ENCODE measurements around the gene DCTD.
"Not testable (repeated sequence)": the region's sequence is repeated elsewhere in the genome, so short reads cannot be mapped to it uniquely, and the experiment has no call there.

DCTD gene

DNA sequence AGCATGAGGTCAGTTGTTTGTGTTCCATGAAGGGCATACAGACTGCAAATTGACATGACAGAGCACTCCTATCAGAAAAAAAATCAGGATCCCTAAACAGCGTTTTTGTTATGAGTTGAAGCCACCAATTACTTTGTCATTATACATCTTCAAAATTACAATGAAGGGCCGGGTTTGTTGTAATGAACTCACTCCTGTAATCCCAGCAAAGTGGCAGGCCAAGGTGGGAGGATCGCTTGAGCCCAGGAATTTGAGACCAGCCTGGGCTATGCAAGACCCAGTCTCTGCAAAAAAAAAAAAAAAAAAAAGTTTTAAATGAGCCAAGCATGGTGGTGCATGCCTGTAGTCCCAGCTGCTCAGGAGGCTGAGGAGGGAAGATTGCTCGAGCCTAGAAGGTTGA lies 3.5 kb upstream of the DCTD start:
- DNase-seq: no peak

DNA sequence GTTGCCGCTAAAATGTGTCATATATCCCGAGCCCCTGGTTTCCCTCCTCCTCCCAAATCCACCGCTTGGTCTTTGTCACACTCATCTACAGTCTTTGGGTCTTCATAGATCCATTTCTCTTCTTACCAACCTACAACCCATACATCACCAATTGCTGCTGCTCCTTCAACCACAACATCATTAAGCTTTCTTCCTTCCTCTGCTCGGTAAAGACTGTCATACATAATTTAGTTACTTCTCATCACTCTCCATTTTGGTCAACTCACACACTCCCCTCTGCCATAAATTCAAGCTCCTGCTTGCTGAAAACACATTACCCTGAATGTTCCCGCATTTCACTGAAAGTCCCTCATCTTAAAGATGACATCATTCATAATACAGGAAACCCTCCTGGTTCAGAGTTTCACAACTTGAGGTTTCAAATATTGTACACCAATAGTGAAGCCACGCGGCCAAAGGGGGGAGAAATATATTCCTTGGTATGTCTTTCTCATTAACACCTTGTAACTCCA lies 1.7 kb upstream of the DCTD start:
- DNase-seq: no peak

DNA sequence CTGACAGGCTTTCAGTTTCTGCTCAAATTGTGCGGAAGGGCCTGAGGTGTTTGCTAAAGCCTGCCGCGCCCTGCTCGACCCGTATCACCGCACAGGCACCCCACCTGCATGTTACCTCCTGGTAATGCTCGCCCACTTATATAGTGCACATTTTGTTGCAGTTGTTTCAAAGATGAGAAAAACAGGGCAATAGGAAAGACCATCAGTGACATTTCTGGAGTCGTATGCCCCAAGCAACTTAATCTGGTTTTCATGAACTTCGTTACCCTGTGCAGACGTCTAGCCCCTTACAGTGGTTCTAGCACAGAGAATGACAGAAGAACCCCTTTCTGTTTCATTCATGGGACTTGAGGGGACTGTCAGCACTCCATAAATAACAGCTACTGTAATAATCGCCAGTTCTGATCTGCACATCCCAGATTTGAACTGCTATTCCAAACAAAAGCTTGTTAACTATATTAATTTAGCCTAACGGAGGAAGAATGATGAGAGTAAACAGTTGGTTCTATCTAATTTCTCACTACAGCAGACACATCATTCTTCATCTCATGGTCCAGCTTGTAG lies 940 bp upstream of the DCTD start:
- DNase-seq: peak in 1 of 2 experiments; percentile 19

DNA sequence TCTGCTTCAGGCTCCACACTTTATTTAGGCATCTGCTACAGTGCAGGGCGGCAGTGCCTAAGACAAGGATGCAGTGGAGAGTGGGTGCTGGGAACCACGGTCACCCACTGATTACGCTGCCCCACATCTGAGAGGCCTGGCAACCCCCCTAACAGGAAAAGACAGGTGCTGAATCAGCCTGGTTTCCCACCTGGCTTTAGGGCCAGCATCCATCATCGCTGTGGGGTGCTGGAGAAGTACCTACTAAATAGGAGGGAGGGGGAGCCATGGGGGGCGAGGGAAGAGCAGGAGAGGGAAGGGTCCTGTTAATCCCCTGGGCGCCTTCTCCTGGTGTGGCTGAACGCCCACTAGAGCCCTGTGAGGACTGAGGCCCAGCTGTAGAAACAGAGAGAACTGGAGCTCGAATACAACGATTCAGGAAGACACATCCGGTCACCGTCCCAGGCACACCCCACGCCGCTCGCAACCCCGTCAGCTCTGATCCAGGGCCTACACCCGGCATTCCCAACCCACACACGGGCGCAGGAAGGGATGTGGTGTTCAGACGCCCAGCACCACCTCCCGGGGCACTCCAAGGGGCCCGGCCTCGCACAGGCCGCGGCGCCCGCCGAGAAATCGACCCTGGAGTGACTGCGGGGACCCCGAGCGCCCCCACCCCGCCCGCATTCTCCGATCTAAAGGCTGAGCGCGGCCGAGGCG lies 554 bp downstream of the DCTD start:
- peak in 1 of 2 experiments; percentile 23 for DNase-seq

DNA sequence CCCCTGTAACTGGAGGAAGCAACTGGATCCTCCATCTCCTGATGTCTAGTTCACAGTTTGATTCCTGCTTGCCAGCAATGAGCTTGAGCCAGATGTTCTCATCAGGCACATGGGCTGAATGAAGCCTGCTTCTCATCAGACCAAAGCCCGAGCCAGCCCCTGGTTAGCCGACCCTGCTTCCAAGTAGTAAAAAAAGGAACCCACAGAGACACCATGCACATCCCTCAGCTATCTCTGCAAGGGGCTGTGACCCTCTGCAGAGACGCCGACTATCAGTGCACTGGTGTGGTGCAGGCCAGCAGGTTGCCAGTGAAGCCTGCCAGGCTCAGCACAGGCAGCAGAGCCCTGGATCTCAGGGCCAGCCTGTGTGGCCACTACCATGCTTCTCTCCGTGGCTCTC lies 2.8 kb downstream of the DCTD start:
- DNase-seq: no peak

DNA sequence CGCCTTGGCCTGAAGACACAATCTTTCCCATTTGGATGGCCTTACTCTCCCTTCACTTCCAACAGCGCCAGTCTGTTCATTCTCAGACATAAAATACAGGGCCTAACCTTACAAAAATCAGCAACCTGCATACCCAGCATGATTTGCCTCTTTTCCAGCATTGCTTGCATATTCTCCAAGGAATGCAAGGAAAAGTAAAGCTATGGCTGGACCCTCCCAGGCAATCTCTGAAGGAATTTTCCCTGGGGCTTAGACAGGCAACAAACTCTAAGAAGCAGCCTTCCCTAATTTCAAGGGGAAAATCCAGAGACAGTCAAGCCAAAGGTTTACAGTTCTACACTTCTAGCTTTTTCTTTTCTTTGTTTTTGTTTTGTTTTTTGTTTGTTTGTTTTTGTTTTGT lies 3.6 kb downstream of the DCTD start:
- no peak for DNase-seq

DNA sequence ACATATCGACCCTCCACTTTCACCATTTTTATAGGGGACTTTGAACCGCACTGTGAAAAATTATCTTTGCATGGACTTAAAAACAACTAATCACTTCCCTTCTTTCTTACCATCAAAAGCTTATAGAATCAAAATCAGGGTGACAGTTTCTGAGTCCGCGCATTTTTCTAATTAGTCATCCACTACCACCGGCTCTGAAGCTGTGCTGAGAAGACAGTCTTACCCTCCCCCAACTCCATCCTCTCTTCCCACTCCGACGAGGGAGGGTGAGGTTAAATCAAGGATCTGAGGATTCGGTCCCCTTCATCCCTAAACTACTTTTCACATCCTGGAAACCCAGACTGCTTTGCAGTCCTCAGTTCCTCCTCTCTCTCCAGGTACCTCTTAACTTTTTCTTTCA lies 4.2 kb downstream of the DCTD start:
- no peak for DNase-seq

DNA sequence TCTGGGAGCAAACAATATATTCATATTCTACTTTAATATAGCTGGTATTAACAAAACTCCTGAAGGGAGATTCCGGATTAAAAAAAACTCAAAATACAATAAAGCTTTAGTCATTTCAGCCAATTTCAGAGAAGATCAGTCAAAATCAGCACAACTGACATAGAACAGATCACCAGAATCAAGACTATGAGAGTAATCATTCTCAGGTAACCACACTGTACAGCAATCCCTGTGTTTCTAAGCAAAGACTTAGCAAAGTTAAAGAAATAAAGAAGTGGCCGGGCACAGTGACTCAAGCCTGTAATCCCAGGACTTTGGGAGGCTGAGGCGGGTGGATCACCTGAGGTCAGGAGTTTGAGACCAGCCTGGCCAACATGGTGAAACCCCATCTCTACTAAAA lies 9.1 kb downstream of the DCTD start:
- DNase-seq: no peak

DNA sequence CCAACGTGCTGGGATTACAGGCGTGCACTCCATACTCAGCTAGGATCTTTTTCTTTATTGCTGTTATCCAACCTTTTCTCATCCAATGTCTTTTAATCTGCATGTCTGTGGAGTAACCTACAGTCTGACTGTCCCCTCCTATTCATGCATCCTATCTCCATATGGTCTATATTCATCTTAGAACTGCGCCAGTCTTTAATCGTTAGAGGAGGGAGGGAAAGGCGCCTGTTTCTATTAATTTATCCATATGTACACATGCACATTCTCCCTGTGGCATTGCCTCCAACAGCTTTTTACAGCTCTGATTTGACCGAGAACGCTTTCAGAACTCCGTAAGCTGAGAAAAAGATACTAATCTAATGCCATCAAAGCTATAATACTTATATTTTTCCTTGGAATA lies 9.8 kb downstream of the DCTD start:
- DNase-seq: no peak

DNA sequence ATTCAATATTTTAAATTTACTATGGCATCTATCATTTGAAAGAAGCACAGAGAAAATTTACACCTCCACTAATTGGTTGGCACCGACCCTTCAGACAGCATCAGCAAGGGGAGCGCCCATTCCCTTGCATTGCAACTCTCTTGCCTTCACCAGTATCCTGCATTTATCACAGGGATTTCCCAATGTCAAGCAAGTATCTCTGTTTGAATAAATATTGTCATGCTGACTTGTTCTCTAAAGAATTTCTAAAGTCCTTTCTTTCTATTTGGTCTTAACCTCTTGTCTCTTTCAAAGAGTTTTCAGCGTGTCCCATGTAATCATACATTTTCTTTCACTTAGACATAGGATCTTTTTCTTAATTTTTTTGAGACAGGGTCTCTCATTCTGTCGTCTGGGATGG lies 10.4 kb downstream of the DCTD start:
- DNase-seq: no peak

DNA sequence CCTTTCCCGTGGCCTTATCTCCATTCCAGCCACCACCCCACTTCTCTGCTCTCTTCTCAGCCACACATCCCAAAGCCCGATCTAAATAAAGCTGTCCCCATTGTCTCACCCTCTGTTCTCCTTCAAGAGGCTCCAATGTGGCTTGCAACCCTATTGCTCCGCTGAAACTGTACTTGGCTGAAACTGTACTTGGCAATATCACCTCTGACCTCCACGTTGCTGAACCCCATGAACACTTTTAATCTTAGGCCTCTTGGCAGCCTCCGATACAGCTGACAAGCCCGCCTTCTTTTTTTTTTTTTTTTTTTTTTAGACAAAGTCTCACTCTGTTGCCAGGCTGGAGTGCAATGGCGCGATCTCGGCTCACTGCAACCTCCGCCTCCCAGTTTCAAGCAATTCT lies 12.1 kb downstream of the DCTD start:
- no peak for DNase-seq

DNA sequence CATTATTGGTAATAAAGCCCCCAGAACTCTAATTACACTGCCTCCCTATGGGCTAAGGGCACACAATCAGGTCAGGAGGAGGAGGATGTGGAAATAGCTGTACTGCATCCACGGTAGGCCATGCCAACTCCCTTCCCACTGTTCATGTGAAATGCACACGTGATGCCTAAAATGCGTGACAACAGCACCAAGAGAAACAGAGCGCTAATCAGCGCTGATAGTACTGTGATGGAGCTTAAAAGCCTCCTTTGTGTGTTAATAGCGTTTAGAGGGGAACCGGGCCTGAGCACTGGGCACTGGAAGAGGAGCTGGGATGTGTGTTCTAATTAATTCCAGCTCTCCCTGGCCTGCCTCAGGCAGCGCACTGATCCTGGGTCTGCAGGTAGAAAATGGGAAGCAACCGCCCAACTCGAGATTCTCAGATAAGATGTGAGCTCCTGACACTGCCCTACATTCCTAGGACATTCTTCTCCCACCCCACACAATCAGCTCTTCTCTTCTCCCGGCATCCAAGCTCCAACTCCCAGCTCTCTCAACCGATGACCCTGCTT lies 12.9 kb downstream of the DCTD start:
- no peak for DNase-seq

DNA sequence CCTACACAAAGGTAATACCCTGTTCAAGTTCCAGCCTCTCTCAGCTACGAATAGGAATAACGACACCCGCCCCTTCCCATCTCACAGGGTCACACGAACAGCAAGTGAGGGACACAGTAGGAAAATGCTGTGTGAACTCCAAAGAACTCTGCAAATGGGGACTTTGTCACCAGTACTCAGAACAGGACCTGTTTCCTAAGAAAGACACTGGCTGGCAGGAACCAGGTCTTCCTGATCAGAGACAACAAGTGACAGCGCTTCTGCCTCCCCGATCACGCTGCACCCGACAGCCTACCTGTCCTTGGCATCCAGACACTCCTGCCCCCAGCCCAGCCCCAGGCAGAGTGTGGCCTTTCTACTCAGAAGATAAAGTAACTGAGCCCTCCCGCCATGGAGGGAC lies 14.2 kb downstream of the DCTD start:
- no peak for DNase-seq

DNA sequence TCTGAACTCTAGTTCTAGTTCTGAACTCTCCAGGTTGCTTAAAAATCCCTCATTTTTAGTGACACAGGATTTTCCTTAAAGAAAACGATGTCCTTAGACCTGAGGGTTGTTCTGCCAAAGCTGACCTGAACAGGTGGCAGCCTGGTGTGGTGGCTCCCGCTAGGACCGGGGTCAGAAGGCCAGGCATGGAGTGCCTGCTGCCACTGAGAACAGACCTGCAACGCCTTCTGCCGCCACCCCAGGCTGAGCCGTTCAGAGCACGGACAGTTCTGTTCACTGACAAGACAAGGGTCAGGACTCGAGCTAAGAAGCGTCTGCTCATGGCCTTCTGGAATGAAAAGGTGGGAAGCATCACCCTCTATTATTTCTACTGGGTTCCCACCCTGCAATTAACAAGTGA lies 15.8 kb downstream of the DCTD start:
- DNase-seq: no peak

DNA sequence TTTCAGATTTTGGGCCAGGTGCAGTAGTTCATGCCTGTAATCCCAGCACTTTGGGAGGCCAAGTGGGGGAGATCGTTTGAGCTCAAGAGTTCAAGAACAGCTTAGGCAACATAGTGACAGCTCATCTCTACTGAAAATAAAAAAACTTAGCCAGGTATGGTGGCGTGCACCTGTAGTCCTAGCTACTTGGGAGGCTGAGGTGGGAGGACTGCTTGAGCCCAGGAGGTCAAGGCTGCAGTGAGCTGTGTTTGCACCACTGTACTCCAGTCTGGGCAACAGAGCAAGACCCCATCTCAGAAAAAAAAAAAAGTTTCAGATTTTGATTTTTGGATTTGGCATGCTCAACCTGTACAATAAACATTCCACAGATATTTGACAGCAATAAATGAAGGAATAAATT lies 17.2 kb downstream of the DCTD start:
- DNase-seq: not testable (repeated sequence)

DNA sequence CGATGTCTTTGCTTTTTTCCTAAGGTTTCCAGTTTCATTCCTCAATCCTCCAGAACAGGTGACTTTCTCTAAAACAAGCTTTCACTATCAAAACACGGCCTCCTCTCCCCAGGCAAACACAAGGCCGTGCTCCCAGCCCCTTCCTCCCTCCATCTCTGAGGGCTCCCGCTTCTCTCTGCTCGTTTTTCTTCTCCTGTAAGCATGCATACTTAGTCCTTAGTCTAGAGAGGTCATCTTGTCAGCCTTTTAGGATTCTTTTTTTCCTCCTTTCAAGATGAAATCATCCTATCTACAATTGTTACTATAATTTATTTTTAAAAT lies 18.7 kb downstream of the DCTD start:
- no peak for DNase-seq

DNA sequence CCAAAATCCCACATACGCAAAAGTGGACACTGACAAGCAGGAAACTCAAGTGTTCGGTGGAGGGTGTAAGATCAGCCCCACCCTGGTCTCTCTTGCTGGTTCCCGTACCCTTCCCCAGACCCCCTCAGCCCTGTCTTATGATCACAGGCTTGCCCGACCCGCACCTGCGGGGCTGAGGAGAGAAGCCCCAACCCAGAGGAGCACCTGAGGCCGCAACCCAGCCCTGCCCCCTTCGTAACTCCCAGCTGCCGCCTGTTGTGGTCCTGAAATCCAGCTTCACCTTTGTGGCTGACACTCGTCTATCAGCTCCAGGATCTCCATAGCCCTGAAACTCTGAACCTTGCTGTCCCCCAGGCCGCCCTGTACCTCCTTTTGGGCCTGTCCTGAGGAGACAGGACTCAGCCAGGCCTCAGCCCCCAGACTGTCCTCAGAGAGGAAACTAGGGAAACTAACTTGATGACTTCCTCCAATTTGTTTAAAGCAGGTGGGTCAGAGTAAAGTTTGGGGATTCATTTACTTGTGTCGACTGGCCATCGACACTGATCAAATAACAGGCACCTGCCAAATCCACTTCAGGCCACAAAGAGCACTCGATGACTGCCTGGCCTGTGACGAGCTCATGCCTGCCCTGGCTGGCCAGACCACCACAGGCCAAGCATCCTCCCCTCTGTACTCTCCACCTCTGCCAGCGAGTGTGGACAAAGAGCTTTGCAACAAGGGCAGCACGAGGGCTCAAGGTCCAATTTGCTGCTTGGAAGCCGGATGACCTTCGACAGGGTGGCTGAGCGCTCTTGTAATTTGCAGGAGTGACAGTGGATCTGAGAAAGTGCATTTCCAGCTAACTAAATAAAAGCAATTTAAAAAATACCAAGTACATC lies 19.3 kb downstream of the DCTD start:
- DNase-seq: peak; percentile 70 to 80

DNA sequence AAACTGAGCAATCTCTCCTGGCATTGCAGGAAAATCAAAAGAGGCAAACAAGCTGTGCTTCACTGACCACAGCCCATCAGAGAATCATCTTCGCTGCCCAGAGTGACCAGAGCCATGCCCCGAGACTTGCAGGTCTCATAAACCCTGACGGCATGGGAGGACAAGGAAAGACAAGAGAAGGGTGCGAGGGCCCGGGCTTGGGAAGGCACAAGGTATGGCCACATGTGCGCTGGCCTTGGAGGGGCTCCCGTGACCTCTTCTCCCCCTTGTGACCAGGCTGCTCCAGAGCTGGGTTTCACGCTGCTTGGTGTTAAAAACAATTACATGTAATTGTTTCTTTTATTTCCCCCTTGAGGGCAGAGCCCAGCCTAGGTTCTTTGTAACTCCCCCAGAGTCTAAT lies 20.8 kb downstream of the DCTD start:
- no peak for DNase-seq

DNA sequence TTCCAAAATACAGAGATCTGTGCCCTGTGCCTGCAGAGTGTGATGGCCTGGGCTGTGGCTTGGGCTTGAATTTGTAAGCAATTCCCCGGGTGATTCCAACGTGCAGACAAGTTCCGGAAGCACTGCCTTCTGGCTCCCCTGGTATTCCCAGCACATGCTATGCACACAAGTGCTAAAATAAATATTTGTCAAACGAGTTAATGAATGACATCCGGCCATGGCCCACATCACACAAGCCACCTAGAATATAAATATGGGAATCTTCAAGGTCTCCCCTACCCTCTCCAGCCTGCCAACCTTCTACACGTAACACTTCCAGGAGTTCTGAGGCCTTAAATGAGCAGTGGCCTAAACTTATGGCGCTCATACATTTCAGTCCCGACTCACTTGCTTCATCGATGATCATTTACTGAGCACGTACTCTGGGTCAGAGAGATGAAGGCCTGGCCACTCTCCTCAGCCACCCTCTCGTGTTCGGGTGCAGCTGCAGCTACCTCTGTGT lies 21.3 kb downstream of the DCTD start:
- DNase-seq: peak in 1 of 2 experiments; percentile 46

DNA sequence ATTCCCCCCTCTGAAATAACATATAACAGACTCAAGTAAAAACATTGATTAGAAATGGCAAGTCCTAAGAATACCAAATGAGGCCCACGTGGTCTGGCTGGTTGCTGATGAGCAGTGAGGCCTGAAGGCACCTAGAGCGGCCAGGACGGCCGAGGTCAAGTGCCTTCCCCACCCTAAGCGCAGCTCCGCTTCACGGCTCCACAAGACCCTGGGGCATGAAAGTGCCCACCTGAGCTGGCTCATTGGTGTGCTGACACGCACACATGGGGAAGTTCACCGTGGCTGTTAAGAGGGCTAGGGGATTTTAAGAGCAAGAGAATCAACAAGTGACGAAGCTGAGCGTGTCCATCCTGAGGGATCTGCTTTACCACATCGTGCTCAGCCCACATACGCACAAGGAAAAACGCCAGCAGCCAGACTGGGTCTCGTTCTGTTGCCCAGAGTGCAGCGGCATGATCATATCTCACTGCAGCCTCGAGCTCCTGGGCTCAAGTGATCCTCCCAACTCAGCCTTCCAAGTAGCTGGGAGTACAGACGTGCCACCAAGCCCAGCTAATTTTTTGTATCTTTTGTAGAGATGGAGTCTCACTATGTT lies 22.4 kb downstream of the DCTD start:
- no peak for DNase-seq

DNA sequence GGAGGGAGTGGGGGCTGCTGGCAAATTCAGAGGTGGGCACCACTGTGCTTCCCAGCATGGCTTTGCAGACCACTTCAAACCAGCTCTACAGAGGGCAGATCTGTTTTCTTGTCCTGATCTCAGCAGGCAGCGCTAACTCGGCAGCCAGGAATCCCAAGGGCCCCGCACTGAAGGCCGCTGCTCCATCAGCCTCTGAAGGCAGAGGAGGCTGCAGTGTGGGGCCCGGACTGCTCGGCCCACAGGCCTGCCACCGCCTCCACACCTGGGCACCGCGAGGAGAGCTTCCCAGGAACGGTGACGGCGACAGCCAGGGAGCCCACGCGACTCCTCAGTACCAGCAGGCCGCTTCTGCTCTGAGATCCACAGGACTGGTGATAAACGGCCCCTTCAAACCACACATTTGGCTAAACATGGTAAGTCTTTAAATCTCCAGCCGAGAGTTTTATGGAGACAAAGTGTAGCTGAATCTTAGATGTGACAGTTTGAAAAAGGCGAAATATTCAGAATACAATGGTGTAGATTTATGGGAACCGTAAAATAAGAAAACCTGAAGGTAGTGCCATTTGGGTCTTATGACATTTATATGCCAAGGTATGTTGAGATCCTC lies 23.6 kb downstream of the DCTD start:
- no peak for DNase-seq

DNA sequence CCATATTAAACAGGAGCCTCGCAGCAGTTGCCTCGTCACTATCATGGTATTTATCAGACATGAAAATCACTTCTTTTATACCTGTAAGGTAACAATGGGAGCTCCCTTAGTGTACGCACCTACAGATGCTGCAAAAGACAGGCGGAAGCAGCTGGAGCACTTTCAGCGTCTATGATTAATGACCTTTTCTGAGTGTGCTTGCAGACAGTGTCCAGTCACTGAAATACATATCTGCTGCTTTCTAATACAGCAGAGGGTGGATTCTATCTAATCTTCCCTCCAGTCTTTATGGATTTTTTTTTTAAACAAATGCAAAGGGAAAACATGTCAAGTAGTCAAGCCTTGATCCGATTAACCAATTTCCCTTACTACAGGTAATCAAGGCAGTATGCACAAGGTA lies 24.1 kb downstream of the DCTD start:
- DNase-seq: peak in 1 of 2 experiments; percentile 10

DNA sequence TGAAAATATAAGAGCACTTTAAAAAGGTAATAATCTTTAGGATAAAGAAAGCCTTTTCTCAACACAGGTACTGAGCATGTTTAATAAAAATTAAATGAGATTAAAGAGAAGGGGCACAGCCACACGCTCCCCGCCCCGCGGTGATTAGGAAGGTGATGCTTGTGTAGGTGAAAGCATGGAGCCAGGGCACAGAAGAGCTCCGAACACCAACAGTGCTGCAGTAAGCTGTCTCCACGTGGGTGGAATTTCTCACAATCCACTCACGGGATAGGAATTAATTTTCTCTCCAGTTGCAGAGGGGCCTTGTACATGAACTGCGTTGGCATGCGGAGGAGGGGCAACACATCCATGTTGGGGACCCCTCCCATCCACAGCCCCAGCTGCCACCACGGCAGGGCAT lies 27.0 kb downstream of the DCTD start:
- no peak for DNase-seq

Data from SHP77 (cell line).